ENCODE data around the gene LGALSL. TPM values are rescaled to one million over a fixed set of nuclear protein-coding genes. Genes with fewer than 3 reads are reported as not detected.

Gene LGALSL
- polyA plus RNA-seq, 1 donor = 19.8 TPM

DNA sequence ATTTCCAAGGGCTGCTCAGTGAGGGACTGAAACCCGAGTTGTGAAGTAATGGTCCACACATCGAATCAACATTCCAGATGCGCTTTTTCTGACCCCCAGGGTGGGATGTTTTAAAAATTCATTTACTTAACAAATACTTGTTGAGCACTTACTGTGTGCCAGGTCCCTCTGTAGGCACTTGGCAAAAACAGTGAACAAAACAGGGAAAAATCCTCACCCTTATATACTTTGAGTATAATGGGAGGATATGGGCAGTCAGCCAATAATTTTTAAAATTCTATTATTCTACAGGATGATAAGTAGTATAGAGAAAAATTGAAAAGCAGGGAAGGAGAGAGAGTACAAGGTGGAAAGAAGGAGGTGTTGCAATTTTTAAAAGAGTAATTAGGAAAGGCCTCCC is 38.9 kb downstream of the LGALSL start:
- DNase-seq (ENCODE audit: low read depth) = no peak

GRCh38 chr2:64493788-64494187 is 39.8 kb downstream of the LGALSL start:
- no peak for DNase-seq (ENCODE audit: low read depth)

GRCh38 chr2:64498438-64498837 is 44.5 kb downstream of the LGALSL start:
- no peak for DNase-seq (ENCODE audit: low read depth)

DNA sequence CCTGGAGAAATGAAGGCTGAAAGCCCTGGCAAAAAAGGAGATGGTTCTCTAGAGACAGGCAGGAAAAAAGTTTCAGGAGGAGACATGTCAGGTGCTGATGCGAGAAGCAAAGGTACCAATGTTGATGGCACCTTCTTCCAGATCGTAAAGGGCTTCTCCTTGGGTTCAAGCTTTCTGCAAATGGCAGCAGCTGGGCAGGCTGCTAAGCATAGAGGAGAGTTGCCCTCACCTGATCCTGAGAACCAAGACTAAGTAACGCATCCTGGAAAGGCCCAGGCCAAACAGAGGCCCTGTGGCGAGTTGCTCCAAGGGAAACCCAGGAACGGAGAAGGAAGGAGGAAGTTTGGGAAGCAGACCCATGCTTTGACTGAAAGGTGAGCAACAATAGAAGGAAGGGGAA is 46.6 kb downstream of the LGALSL start:
- DNase-seq (ENCODE audit: low read depth) = no peak

DNA sequence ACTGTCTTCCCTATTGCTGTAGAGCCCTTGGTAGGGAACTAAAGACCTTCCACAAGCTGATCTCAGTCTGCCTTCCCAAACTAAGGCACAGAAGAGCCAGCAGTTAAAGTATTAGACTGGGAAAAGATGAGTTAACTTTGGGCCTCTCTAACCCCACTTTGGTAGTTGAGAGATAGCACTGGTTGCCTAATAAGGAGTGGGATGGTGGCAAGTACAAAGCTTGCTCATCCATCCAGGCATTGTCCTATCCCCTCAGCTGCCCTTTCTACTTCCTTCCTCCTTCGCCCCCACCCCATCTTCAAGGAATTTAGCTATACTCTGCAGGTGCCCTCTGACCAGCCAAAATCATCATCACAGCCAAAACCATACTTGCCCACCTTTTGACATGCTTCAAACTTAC is 48.0 kb downstream of the LGALSL start:
- no peak for DNase-seq (ENCODE audit: low read depth)

- DNase-seq (ENCODE audit: low read depth) = no peak
These were observed 48.9 kb downstream of the LGALSL start for GRCh38 chr2:64502860-64503259.

DNA sequence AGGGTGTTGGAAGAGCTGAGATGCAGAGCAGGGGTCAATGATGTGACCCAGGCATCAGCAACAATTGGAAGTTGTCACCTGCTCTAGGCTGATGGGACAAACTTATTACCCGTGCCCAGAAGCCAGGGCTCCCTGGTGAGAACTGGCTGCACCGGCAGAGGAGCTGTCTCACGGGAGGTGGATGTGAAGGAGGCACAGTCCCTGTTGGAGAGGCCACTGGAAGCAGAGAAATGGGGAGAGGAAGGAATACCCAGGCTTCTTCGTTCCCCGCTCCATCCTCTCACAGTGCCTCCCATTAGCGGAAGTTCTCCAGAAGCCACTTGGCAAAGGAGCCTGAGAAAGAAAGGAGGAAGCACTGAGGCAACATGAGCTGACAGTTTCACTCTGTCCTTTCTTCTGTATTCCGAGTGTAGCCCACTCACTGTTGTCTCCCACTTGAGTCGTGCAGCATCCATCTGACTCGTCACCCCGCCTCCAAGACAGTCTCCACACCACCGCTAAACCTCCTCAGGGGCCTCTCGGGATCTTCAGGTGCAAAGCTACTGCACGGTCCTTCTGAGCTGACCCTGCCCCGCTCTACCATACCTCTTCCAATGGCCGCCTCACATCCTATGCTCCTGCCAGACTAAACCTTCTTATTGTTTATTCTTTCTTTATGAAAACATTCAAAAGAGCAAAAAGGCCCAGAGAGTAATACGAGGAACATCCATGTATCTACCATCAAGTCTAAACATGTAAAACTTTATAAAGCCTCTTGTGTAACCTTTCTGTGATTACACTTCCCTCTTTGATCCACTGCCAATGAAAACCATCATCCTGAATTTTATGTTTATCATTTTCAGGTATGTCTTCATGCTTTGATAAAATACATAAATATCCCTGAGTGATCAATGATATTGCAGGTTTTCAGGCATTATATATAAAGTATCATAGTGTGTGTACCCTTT is 51.1 kb downstream of the LGALSL start:
- DNase-seq (ENCODE audit: low read depth) = no peak

DNA sequence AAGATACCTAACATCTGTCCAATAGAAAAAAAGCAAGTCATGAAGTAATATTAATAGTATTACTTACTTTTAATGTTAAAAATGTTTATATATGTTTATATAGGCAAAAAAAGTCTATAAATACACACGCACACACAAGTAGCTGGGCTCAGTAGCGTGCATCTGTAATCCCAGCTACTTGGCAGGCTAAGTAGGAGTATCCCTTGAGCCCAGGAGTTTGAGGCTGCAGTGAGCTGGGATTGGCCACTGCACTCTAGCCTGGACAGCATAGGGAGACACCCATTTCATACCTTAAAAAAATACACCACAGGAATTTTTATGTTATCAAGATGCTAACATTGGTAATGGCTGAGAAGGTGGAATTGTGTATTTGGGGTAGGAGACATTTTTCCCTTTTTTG is 52.7 kb downstream of the LGALSL start:
- DNase-seq (ENCODE audit: low read depth) = no peak

Other genes with a start within 250 kb of the LGALSL start
- 17.5 TPM for gene AFTPH, start 70.2 kb downstream of the LGALSL start, polyA plus RNA-seq (ENCODE audit: insufficient read length)
- 26.9 TPM for gene SERTAD2, start 199.8 kb downstream of the LGALSL start, polyA plus RNA-seq (ENCODE audit: insufficient read length)